Ureter (tissue), 1 donor: Measurements from ENCODE around the gene NRN1L. TPM values are rescaled to one million over a fixed set of nuclear protein-coding genes. Genes with fewer than 3 reads are reported as not detected.
"Not testable (repeated sequence)": the region's sequence is repeated elsewhere in the genome, so short reads cannot be mapped to it uniquely, and the experiment has no call there.

Experiments used
- DNase-seq: peaks from one replicate; pipeline ENCODE4 v3.0.0-alpha.2; 2020; ENCODE audit warnings: low spot score
- total RNA-seq: library from RNA; stranded (reverse); gene quantifications from one replicate; pipeline ENCODE4 v1.2.4, GENCODE V29; 2023
- donor health status: DM: yes; HTN: yes; CAD: no.

NRN1L gene
- total RNA-seq, 1 donor from 2014 or later: not detected

DNA sequence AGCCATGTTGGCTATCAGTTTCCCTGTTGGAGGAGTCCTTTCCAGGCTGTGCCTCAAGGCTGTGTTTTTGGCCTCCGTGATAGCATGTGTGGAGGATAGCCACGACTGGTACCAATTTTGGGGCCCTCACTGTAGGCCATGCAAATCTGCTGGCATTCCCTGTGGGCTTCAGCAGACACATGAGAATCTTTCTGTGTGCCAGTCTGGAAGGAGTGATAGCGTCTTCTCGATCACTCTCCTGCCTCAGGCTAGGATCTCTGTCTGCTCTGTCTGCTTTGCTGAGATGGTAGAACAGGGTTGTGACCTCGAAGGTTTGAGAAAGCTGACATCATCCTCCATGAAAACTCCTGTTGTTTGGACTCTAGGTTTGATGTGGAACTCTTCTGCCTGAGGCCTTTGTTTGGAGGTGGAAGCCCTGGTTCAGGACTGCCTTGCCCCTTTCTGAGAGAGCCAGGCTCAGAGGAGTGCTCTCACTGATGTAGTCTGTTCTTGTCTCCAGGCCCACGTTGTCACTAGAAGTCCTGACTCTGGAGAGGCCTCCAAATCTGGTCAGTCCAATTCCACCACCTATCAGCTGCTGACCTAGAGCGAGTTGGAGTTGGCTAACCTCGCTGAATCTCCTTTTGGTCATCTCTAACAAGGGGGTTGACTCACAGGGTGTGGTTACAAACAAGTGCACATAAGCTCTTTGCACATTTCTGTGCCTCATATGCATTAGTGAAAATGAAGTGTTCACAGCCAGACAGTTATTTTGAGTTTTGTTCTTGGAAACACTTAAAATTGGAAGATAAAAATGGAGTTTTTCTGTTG lies 23.9 kb upstream of the NRN1L start:
- no peak for DNase-seq

DNA sequence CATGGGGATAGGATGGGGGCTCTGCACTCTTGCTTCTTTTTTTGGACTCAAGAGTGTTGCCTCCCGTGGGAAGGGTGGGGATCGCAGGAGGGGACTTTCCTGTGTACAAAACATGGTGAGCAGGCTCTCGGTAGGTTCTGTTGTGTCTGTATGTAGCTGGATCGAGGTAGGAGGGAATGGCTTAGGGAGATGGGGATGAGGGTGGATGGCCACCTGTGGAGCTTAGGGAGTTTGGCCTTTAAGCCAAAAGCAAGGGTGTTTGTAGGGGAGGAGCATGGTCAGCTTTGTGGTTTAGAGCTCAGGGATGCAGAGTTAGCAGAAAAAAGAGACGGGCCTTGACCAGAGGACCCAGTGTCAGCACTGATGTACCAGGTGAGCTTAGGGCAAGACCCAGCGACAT lies 22.8 kb upstream of the NRN1L start:
- DNase-seq: no peak

GRCh38 chr16:67862623-67863583 lies 21.8 kb upstream of the NRN1L start:
- no peak for DNase-seq

GRCh38 chr16:67864044-67864443 lies 20.6 kb upstream of the NRN1L start:
- DNase-seq: not testable (repeated sequence)

- no peak for DNase-seq
Observed at GRCh38 chr16:67864594-67864993, 20.1 kb upstream of the NRN1L start.

DNA sequence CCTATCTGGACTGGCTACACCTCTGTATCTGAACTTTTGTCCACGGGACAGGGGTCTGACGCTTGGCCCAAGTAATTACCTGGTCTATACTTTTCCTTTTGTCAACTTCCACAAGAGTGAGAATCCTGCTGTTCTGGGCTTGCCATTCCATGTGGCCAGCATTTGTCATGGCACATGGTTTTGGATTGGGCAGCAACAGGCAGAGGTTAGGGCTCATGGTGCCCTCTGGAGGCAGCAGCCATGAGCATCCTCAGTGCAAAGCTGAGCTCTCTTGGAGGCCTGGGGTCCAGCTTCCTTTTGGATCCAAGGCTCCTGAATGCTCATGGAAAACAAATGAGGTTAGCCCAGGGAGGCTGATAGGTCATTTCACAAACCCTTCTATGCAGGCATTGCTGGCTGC lies 19.4 kb upstream of the NRN1L start:
- no peak for DNase-seq

DNA sequence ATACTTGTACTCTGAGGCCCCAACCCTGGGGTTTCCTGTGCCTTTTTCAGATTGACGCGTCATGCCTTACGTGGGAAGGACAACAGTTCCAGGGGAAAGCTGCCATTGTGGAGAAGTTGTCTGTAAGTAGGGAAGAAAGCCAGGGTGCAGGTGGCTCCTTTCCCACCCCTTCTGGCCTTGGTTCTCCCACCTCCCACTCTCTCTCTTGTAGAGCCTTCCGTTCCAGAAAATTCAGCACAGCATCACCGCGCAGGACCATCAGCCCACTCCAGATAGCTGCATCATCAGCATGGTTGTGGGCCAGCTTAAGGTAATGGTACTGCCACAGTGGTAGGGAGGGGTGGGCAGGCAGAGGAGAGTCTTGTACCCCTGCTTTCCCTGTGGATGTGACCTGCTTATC lies 16.4 kb upstream of the NRN1L start:
- DNase-seq: no peak

GRCh38 chr16:67869653-67870052 lies 15.0 kb upstream of the NRN1L start:
- no peak for DNase-seq

GRCh38 chr16:67871256-67871655 lies 13.4 kb upstream of the NRN1L start:
- no peak for DNase-seq

DNA sequence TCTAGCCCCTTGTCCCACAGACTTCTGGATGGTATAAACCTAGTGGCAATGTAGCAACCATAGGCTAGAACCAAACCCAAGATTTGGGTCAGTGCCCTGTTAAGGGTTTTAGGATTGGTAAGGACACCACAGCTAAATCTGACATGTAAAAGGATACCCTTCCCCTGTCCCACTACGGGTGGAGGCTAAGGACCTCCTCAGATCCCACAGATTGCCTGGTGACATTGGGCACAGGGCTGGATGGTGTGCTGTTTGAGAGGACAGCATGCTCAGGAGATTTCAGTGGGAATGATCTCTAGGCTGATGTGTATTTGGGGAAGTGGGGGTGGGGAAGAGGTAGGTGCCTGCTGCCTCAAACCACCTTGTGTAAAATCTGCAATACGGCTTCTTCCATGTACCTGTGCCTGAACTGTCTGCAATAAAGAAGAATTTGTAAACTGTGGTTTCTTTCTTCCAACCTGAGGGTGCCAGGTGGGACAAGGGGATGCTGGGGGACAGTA lies 12.5 kb upstream of the NRN1L start:
- no peak for DNase-seq

DNA sequence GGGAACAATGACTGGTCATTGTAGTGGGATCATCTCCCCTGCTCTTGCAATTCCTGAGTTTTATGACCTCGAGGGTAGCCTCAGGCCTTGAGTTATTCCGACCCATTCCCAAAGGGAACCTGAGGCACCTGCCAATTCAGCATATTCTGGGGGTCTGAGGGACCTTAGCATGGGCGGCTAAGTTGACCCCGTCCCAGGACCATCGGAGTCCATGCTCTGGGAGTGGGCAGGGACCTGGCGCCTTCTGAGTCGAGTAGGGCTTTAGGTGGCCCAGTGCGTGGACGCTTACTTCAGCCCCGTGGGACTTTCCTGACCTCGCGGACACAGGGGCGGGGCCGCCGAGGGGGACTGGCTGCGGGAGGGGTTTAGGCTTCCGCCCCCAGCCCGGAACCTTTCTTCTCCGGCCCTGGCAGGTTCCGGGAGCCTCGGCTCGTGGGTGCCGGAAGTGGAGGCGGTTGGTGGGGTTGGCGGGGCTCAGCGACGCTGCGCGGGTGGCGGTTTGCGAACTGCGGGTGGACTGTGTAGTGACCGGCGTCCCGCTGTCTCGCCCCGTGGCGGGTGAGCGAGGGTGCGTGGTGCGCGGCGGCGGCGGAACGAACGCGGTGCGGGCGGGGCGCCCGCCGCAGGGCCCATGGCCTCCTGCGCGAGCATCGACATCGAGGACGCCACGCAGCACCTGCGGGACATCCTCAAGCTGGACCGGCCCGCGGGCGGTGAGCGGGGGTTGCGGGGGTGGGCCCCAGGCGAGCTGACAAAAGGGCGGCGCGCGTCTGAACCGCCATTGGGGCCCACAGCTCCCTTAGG lies 11.9 kb upstream of the NRN1L start, which contains the start of gene EDC4:
Gene EDC4 (plus strand): TSS at position 422 of the 804 bp plus-strand sequence. CDS start 210 bp downstream, at position 632.
- peak; percentile 83 for DNase-seq

DNA sequence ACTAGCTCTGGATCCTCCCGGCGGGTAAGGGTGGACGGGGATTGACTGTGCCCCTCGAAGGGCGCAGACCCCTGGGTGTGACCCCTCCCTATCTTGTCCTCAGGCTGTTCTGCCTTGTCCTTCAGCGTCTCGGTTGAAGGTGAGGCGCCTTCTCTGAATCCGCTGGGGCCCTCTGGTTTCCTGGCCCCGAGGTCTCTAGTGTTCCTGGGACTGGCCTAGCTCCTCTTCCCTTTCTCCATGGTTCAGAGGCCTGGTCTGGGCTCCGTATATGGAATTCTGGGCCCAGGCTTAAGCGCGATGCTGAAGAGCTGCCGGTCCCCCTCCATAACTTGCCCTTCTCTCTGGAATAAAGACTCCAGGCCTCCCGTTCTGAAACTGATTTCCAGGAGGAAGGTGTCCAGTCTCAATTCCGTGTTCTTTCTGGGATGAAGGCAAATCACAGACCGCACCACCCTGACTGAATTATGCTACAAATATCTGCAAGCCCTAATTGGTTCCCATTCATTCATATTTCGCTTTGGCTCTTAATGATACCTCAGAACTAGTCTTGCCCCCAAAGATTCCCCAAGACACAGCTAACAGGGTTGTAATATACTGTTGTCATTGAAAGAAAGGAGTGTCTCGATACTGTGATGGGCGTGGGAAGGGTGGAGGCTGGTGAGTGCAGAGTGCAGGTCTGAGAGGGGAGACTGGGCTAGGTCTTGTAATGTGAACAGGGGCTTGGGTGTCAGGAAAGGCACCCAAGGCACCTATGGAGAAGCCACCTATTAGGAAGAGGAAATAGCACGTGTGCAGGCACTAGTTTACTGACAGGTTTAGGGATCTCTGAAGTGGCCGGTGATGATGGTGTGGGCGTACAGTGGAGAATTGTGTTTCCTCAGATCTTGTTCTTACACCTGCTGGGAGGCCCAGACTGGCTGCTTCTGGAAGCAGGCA lies 11.0 kb upstream of the NRN1L start:
- no peak for DNase-seq

- DNase-seq: no peak
Observed at GRCh38 chr16:67874372-67874771, 10.3 kb upstream of the NRN1L start.

DNA sequence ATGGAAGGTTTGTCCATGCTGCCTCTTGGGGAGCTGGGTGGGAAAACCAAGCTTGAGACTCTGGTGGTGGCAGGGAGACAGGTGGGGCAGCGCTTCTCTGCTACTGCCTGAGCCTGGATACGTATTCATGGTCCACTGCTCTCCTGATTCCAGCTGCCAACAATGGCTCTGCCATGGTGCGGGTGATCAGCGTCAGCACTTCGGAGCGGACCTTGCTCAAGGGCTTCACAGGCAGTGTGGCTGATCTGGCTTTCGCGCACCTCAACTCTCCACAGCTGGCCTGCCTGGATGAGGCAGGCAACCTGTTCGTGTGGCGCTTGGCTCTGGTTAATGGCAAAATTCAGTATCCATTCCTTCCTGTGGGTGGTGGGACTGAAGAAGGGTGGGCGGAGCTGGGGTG lies 7.6 kb upstream of the NRN1L start:
- DNase-seq: no peak

GRCh38 chr16:67878232-67878631 lies 6.5 kb upstream of the NRN1L start:
- no peak for DNase-seq

DNA sequence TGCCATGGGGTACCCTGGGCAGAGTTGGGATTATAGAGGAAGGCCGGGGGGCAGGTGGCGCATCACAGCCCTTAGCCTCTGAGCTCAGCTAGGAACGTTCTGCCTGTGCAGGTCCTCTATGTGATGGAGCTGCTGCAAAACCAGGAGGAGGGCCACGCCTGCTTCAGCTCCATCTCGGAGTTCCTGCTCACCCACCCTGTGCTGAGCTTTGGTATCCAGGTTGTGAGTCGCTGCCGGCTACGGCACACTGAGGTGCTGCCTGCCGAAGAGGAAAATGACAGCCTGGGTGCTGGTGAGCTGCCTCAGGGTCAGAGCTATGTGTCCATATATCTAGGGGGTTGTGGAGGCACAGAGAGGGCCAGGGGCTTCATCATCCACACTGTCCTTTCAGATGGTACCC lies 5.8 kb upstream of the NRN1L start:
- DNase-seq: no peak

- no peak for DNase-seq
Observed at GRCh38 chr16:67879462-67879861, 5.2 kb upstream of the NRN1L start.

DNA sequence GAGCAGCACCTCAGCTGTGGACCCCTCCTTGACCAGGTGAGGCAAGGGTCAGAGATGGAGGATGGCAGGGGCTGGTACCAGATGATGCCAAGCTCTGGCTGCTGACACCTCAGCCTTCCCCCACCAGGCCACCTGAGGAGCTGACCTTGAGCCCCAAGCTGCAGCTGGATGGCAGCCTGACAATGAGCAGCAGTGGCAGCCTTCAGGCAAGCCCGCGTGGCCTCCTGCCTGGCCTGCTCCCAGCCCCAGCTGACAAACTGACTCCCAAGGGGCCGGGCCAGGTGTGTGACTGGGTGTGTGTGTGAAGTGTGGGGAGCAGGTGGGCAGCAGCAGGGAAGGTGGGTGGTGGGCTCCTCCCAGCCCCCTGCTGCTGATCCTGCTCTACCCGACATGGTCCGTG lies 4.7 kb upstream of the NRN1L start:
- DNase-seq: no peak

DNA sequence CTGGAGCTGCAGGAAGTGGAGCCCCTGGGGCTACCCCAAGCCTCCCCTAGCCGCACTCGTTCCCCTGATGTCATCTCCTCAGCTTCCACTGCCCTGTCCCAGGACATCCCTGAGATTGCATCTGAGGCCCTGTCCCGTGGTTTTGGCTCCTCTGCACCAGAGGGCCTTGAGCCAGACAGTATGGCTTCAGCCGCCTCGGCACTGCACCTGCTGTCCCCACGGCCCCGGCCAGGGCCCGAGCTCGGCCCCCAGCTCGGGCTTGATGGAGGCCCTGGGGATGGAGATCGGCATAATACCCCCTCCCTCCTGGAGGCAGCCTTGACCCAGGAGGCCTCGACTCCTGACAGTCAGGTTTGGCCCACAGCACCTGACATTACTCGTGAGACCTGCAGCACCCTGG lies 4.1 kb upstream of the NRN1L start:
- no peak for DNase-seq

DNA sequence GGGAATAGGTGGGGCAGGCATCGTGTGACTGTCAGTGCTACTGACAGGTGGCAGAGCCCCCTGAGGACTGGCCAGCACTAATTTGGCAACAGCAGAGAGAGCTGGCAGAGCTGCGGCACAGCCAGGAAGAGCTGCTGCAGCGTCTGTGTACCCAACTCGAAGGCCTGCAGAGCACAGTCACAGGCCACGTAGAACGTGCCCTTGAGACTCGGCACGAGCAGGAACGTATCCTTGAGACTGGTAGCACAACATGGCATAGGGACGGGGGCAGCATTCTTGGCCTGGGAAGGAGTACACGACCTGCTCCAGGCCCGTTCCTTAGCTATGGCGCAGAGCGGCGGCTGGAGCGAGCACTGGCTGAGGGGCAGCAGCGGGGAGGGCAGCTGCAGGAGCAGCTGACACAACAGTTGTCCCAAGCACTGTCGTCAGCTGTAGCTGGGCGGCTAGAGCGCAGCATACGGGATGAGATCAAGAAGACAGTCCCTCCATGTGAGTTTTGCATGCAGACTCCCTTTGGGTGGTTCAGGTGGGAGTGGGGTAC lies 3.0 kb upstream of the NRN1L start:
- DNase-seq: no peak
